NCI-H2029 treated with DMSO at 0.1 percent for 48 hours (cell line): Measurements from ENCODE around the gene TNRC6C.
A peak's percentile ranks its signal among the peaks of the same experiment; 100 is the strongest.
"Not testable (repeated sequence)": the region's sequence is repeated elsewhere in the genome, so short reads cannot be mapped to it uniquely, and the experiment has no call there.

ENCODE experiments used
- DNase-seq: peaks from one replicate; lab custom pipeline; 2025; lab: John Stamatoyannopoulos, UW

TNRC6C gene

GRCh38 chr17:78111727-78112517 lies 153.4 kb downstream of the TNRC6C start:
- DNase-seq = no peak

- DNase-seq = peak; percentile 9
Observed at GRCh38 chr17:78112518-78113471, 154.3 kb downstream of the TNRC6C start.

GRCh38 chr17:78113804-78114785 lies 155.6 kb downstream of the TNRC6C start:
- DNase-seq = no peak

- no peak for DNase-seq
Observed at GRCh38 chr17:78114831-78115723, 156.6 kb downstream of the TNRC6C start.

GRCh38 chr17:78115803-78116202 lies 157.3 kb downstream of the TNRC6C start:
- DNase-seq = not testable (repeated sequence)

GRCh38 chr17:78116411-78116810 lies 157.9 kb downstream of the TNRC6C start:
- DNase-seq = no peak

GRCh38 chr17:78117027-78117981 lies 158.8 kb downstream of the TNRC6C start:
- peak; percentile 33 for DNase-seq

- DNase-seq = no peak
Observed at GRCh38 chr17:78118801-78119241, 160.3 kb downstream of the TNRC6C start.

GRCh38 chr17:78120537-78120936 lies 162.0 kb downstream of the TNRC6C start:
- no peak for DNase-seq

GRCh38 chr17:78120971-78121800 lies 162.7 kb downstream of the TNRC6C start:
- DNase-seq = no peak

- DNase-seq = no peak
Observed at GRCh38 chr17:78121801-78122215, 163.3 kb downstream of the TNRC6C start.

- no peak for DNase-seq
Observed at GRCh38 chr17:78122216-78122930, 163.9 kb downstream of the TNRC6C start.

- no peak for DNase-seq
Observed at GRCh38 chr17:78122931-78123249, 164.4 kb downstream of the TNRC6C start.

- no peak for DNase-seq
Observed at GRCh38 chr17:78123258-78123929, 164.9 kb downstream of the TNRC6C start.

GRCh38 chr17:78124081-78124835 lies 165.8 kb downstream of the TNRC6C start:
- no peak for DNase-seq

- no peak for DNase-seq
Observed at GRCh38 chr17:78124836-78125137, 166.3 kb downstream of the TNRC6C start.
